Neural progenitor cell (in vitro differentiated cells): ENCODE data around the gene ZDHHC14.

Source experiments
- CTCF ChIP-seq: fragments of 200-600 bp; sonication (generic); IDR thresholded peaks from 2 replicates; pipeline ENCODE4 v1.5.1; 2017; ENCODE audit warnings: antibody characterized with exemption, mild to moderate bottlenecking
- EZH2 ChIP-seq: fragments of 200-600 bp; sonication (generic); IDR thresholded peaks from 2 replicates; pipeline ENCODE4 v1.6.1; 2017; ENCODE audit warnings: antibody characterized with exemption, mild to moderate bottlenecking, moderate library complexity

- no peak for TF ChIP-seq CTCF
- no peak for TF ChIP-seq EZH2
Measured at GRCh38 chr6:157534134-157534871, 153.3 kb downstream of the ZDHHC14 start.
